ENCODE results near the gene PPA2. TPM values are rescaled to one million over a fixed set of nuclear protein-coding genes. Genes with fewer than 3 reads are reported as not detected.

PPA2 gene
- total RNA-seq, 1 donor from 2014 or later: 81.0 TPM

GRCh38 chr4:105350859-105351490 is 122.9 kb downstream of the PPA2 start:
- H3K27me3 Mint-ChIP-seq (ENCODE audit: low read depth): no peaks in the 10 kb centered on the region
- no peak for TF ChIP-seq CTCF (conservative IDR thresholded peaks at IDR 0.05)
- no peaks in the 10 kb centered on the region for H3K9me3 Mint-ChIP-seq
- no peaks in the 10 kb centered on the region for H3K36me3 Mint-ChIP-seq (ENCODE audit: low read depth)
- H3K27ac Mint-ChIP-seq (ENCODE audit: unreplicated experiment): no peak overlapping the region
- no peaks in the 10 kb centered on the region for H3K4me1 Mint-ChIP-seq
- DNase-seq (ENCODE audit: low read depth, low spot score): no peak
- no peak overlapping the region for H3K4me3 Mint-ChIP-seq

GRCh38 chr4:105348719-105349118 is 125.1 kb downstream of the PPA2 start:
- no peaks in the 10 kb centered on the region for H3K4me1 Mint-ChIP-seq
- H3K27ac Mint-ChIP-seq (ENCODE audit: unreplicated experiment): no peak overlapping the region
- TF ChIP-seq CTCF (conservative IDR thresholded peaks at IDR 0.05): no peak
- no peaks in the 10 kb centered on the region for H3K9me3 Mint-ChIP-seq
- no peaks in the 10 kb centered on the region for H3K36me3 Mint-ChIP-seq (ENCODE audit: low read depth)
- no peaks in the 10 kb centered on the region for H3K27me3 Mint-ChIP-seq (ENCODE audit: low read depth)
- H3K4me3 Mint-ChIP-seq: no peak overlapping the region
- DNase-seq (ENCODE audit: low read depth, low spot score): no peak

GRCh38 chr4:105346869-105347268 is 127.0 kb downstream of the PPA2 start:
- Mint-ChIP-seq H3K9me3 (no peaks in the 10 kb centered on the region), H3K27me3 (ENCODE audit: low read depth) (no peaks in the 10 kb centered on the region), H3K4me1 (no peaks in the 10 kb centered on the region), H3K4me3 (no peak overlapping the region), H3K36me3 (ENCODE audit: low read depth) (no peaks in the 10 kb centered on the region), H3K27ac (ENCODE audit: unreplicated experiment) (no peak overlapping the region)
- no peak for DNase-seq (ENCODE audit: low read depth, low spot score)
- no peak for TF ChIP-seq CTCF (conservative IDR thresholded peaks at IDR 0.05)

- Mint-ChIP-seq H3K4me1 (no peaks in the 10 kb centered on the region), H3K27me3 (ENCODE audit: low read depth) (no peaks in the 10 kb centered on the region), H3K36me3 (ENCODE audit: low read depth) (no peaks in the 10 kb centered on the region), H3K4me3 (no peak overlapping the region), H3K27ac (ENCODE audit: unreplicated experiment) (no peak overlapping the region), H3K9me3 (no peaks in the 10 kb centered on the region)
- TF ChIP-seq CTCF (conservative IDR thresholded peaks at IDR 0.05): no peak
- DNase-seq (ENCODE audit: low read depth, low spot score): no peak
These were observed 128.0 kb downstream of the PPA2 start for GRCh38 chr4:105345838-105346237.

- Mint-ChIP-seq H3K4me1 (no peaks in the 10 kb centered on the region), H3K36me3 (ENCODE audit: low read depth) (no peaks in the 10 kb centered on the region), H3K4me3 (no peak overlapping the region), H3K27me3 (ENCODE audit: low read depth) (no peaks in the 10 kb centered on the region), H3K27ac (ENCODE audit: unreplicated experiment) (no peak overlapping the region), H3K9me3 (no peaks in the 10 kb centered on the region)
- TF ChIP-seq CTCF (conservative IDR thresholded peaks at IDR 0.05): no peak
- no peak for DNase-seq (ENCODE audit: low read depth, low spot score)
These were observed 128.5 kb downstream of the PPA2 start for GRCh38 chr4:105345358-105345757.

Measured in neural crest cell (in vitro differentiated cells).